SIG-M5 treated with dmso at 0.1 percent for 504 hours (cell line): ENCODE results near the gene CACNG4.

Source experiments
- DNase-seq: peaks from one replicate; lab custom pipeline; 2025; ENCODE audit not compliant: unreplicated experiment; lab: John Stamatoyannopoulos, UW

CACNG4 gene

DNA sequence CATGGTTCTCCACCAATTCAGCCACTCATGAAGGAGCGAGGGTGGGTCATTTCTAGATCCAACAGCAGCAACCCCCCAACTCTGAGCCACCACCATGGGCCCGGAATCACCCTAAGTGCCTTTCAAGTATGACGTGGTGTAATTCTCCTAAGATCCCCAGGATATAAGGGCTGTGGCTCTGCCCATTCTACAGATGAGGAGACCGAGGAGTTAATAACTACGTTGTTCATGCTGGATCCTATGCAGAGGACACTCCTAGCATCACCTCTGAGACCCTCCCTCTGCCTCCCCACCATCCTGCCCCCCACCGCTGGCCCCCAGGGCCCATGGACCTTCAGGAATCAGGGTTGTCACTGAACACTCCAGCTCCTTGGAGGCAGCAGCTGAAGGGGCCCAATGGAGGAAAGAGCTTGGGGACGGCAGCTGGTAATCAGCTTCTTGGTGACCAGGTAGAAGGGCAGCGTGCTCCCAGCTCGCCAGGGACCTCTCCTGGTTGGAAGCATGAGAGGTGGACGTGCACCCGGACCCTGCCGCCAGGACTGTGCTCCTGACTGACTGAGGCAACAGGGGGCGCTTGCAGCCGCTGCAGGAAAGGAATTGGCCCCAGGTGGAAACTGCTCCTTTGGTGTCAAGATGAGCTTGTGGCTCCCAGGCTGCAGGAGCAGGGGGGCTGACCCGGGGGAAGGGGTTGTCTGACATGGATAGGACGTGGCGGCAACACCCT is 51.7 kb downstream of the CACNG4 start:
- no peak for DNase-seq

DNA sequence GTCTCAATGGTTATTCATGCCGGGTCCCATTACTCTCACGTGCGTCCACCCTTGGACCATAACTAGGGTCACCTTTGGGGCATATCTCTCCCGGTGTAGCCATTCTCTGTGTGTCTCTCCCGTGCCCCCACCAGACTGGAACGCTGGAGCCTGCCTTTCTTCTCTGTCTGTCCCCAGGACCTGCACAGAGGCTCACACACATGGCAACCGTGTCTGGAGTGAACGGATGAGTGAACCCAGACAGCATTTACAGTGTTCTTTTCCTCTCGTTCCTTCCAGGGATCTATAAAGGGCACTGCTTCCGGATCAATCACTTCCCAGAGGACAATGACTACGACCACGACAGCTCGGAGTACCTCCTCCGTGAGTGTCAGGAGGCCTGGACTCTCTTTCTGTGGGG is 53.4 kb downstream of the CACNG4 start:
- DNase-seq, result no peak

GRCh38 chr17:67018471-67019434 is 54.2 kb downstream of the CACNG4 start:
- DNase-seq, result no peak

DNA sequence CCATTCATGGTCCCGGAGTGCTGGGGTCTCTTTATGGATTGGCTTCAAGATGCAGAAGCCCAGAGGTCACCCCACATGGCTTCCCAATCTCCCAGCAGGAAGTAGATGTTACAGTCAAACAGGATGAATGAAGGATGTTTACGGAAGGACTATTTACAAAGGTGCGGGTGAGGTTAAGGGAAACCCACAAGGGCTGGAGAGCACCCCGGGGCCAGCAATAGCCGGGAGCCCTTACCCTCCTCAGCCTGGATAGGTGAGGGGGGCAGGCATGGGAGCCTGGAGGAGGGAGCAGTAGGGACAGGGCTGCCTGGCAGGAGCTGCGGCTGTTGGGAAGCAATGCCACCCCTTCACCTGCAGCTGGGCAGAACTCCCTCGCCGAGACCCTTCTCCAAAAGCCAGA is 55.3 kb downstream of the CACNG4 start:
- no peak for DNase-seq

GRCh38 chr17:67020293-67020766 is 55.8 kb downstream of the CACNG4 start:
- DNase-seq, result no peak

GRCh38 chr17:67021196-67021595 is 56.7 kb downstream of the CACNG4 start:
- DNase-seq, result no peak

- DNase-seq, result no peak
Observed at GRCh38 chr17:67021743-67022450, 57.4 kb downstream of the CACNG4 start.

- DNase-seq, result no peak
Observed at GRCh38 chr17:67022451-67022810, 57.9 kb downstream of the CACNG4 start.

DNA sequence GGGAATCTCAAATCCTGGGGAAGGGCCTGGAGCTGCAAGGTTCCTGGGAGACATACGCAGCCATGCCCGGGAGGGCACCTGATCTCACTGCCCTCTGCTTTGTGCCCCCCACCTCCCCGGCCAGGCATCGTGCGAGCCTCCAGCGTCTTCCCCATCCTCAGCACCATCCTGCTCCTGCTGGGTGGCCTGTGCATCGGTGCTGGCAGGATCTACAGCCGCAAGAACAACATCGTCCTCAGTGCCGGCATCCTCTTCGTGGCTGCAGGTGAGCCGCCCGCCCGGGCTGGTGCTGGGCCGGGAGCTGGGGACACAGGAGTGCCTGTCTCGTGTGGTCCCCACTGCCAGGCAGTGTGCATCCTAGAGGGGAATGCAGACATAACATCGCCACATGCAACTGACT is 60.2 kb downstream of the CACNG4 start:
- no peak for DNase-seq

DNA sequence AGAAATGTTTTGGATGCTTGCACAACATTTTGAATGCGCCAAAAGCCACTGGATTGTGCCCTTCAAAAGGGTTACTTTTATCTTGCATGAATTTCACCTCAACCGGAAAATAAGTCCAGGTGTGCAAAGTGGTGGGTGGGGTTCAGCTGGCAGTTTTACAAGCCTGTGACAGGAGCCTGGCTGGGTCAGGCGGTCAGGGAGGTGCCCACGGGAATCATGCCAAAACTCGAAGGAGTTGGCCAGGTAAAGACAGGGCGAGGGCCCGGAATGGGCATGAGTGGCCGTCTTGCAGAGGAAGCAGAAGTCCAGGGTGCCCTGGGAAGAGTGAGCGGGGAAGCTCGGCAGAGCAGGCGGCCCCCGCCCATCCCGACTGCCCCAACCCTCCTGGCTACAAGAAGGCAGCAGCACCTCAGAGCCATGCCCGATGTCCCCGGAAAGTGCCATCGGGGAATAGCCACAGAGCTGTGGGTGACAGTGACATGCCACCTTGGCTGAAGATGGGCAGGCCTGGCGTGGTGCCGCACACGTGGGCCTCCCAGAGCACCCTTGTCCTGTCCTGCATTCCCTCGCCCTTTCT is 60.8 kb downstream of the CACNG4 start:
- DNase-seq, result no peak

DNA sequence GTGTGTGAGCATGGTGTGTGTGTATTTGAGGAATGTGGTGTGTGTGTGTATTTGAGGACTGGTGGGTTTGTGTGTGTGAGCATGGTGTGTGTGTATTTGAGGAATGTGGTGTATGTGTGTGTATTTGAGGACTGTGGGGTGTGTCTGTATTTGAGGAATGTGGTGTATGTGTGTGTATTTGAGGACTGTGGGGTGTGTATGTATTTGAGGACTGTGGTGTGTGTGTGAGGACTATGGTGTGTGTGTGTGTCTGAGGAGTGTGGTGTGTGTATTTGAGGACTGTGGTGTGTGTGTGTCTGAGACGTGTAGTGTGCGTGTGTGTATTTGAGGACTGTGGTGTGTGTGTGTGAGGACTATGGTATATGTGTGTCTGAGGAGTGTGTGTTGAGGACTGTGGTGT is 61.8 kb downstream of the CACNG4 start:
- no peak for DNase-seq

- DNase-seq, result no peak
Observed at GRCh38 chr17:67027031-67027628, 62.6 kb downstream of the CACNG4 start.

- DNase-seq, result no peak
Observed at GRCh38 chr17:67030641-67031040, 66.1 kb downstream of the CACNG4 start.

DNA sequence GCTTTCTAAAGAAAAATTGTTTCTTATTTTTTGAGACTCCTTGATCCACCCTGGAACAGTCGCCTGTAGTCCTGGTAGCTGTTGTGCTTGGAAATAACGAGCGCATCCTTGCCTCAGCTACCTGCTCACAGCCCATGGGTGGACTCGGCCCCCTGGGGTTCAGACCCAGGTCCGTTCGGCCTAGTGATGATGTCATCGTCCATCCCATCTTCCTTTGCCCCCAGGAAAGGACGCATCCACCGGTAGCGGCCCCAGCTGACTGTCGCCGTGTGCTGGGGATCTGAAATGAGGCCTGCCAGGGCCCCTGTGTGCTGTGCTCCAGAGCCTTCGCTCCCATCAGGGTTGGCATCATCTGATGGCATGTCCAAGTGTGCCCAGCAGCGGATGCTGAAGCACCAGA is 67.9 kb downstream of the CACNG4 start:
- no peak for DNase-seq

- DNase-seq, result no peak
Observed at GRCh38 chr17:67032985-67033384, 68.5 kb downstream of the CACNG4 start.

DNA sequence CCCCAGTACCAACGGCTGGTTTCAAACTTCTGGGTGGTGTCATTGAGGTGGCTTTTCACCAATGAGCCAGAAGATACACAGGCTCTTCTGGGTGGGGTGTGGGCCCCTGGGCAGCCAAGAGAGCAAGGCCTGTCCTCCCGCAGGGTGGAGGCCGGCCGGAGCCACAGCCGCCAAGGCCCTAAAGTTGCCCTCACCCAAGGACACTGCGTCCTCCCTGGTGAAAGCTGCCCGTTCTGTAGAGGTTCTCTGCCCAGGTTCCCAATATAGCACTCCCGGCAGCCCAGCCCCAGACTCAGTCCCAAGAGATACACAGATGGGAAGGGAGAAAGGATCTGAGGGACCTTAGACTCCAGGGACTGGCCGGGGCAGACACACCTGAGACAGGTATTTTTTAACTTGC is 69.1 kb downstream of the CACNG4 start:
- no peak for DNase-seq

GRCh38 chr17:67035131-67036083 is 70.9 kb downstream of the CACNG4 start:
- no peak for DNase-seq

- DNase-seq, result no peak
Observed at GRCh38 chr17:67038861-67039365, 74.4 kb downstream of the CACNG4 start.

- DNase-seq, result no peak
Observed at GRCh38 chr17:67040652-67041051, 76.1 kb downstream of the CACNG4 start.
